Stimulated activated CD4-positive, alpha-beta T cell treated with anti-CD3 and anti-CD28 coated beads, Interleukin-1b, Interleukin-23, amount 100 ng/mL, for 48 hours (primary cell): Measurements from ENCODE around the gene RALGAPA2.
A peak's percentile ranks its signal among the peaks of the same experiment; 100 is the strongest.
"Not testable (repeated sequence)": the region's sequence is repeated elsewhere in the genome, so short reads cannot be mapped to it uniquely, and the experiment has no call there.

Experiments used
- DNase-seq: peaks from one replicate; pipeline ENCODE4 v3.0.0-alpha.2; 2020

RALGAPA2 gene

GRCh38 chr20:20360464-20360863, 352.0 kb downstream of the RALGAPA2 start:
- DNase-seq: peak; percentile 41

- DNase-seq: no peak
Observed at GRCh38 chr20:20359628-20360027, 352.8 kb downstream of the RALGAPA2 start.

- DNase-seq: no peak
Observed at GRCh38 chr20:20358801-20359200, 353.6 kb downstream of the RALGAPA2 start.

GRCh38 chr20:20355503-20355902, 356.9 kb downstream of the RALGAPA2 start:
- not testable (repeated sequence) for DNase-seq

GRCh38 chr20:20353576-20353975, 358.9 kb downstream of the RALGAPA2 start:
- no peak for DNase-seq

GRCh38 chr20:20344476-20344875, 368.0 kb downstream of the RALGAPA2 start:
- DNase-seq: no peak

- no peak for DNase-seq
Observed at GRCh38 chr20:20343932-20344331, 368.5 kb downstream of the RALGAPA2 start.
